Measurements from ENCODE around the gene UQCC3. TPM values are rescaled to one million over a fixed set of nuclear protein-coding genes. Genes with fewer than 3 reads are reported as not detected.

The UQCC3 gene
- total and polyA plus RNA-seq, 2 of the 13 experiments (the other 11 are each of a cell fraction or from before 2014, with no cell fraction given) = 7.7 to 16.0 TPM

DNA sequence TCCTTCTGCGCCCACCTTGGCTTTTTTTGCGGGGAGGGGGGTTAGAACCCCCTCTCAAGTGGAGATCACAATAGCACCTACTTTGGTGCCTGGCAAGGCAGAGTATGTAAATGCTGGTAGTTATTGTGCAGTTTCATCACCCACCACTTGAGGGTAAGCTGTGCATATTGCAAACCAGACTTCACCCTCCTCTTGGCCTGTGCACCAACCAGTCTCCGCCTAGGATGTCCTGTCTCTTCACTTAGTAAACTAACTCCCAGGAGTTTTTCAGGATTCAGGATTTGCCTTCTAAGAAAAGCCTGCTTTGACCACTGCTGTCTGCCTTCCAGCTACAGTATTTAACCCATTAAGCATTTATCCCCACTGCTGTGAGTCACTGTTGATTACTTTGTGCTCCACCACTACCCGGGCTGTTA is 9.4 kb downstream of the UQCC3 start (continued):
- peak; percentile 49 for TF ChIP-seq XRCC5 (optimal IDR thresholded peaks at IDR 0.05; ENCODE audit: low read length)
- TF ChIP-seq RXRB (CRISPR knock-in tag; IDR thresholded peaks at IDR 0.05; ENCODE audit: borderline replicate concordance) = 0 out of 2 replicates have a peak, but pooled peaks have one; percentile 33
- TF ChIP-seq, protein P1, sequence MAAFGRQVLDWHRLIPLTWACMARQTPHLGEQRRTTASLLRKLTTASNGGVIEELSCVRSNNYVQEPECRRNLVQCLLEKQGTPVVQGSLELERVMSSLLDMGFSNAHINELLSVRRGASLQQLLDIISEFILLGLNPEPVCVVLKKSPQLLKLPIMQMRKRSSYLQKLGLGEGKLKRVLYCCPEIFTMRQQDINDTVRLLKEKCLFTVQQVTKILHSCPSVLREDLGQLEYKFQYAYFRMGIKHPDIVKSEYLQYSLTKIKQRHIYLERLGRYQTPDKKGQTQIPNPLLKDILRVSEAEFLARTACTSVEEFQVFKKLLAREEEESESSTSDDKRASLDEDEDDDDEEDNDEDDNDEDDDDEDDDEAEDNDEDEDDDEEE (CRISPR knock-in tag; IDR thresholded peaks at IDR 0.05) = 0 out of 2 replicates have a peak, but pooled peaks have one; percentile 24
- TF ChIP-seq, protein P2, sequence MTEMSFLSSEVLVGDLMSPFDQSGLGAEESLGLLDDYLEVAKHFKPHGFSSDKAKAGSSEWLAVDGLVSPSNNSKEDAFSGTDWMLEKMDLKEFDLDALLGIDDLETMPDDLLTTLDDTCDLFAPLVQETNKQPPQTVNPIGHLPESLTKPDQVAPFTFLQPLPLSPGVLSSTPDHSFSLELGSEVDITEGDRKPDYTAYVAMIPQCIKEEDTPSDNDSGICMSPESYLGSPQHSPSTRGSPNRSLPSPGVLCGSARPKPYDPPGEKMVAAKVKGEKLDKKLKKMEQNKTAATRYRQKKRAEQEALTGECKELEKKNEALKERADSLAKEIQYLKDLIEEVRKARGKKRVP (CRISPR knock-in tag; IDR thresholded peaks at IDR 0.05) = peak in 1 of 2 experiments; percentile 18; a peak in 1 of 4 replicates
- TF ChIP-seq SAP130 (CRISPR knock-in tag; IDR thresholded peaks at IDR 0.05; ENCODE audit: low read depth) = peak; percentile 68
- peak; percentile 63 for TF ChIP-seq TEAD3 (CRISPR knock-in tag; optimal IDR thresholded peaks at IDR 0.05; ENCODE audit: borderline replicate concordance)
- peak; percentile 80 for TF ChIP-seq ZNF652 (CRISPR knock-in tag; IDR thresholded peaks at IDR 0.05; ENCODE audit: borderline replicate concordance, low read depth)
- TF ChIP-seq ZNF605 (CRISPR knock-in tag; IDR thresholded peaks at IDR 0.05) = peak; percentile 54; the same call in 1 of the 2 replicates
- TF ChIP-seq, protein P3, sequence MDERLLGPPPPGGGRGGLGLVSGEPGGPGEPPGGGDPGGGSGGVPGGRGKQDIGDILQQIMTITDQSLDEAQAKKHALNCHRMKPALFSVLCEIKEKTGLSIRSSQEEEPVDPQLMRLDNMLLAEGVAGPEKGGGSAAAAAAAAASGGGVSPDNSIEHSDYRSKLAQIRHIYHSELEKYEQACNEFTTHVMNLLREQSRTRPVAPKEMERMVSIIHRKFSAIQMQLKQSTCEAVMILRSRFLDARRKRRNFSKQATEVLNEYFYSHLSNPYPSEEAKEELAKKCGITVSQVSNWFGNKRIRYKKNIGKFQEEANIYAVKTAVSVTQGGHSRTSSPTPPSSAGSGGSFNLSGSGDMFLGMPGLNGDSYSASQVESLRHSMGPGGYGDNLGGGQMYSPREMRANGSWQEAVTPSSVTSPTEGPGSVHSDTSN (CRISPR knock-in tag; IDR thresholded peaks at IDR 0.05) = no peak
- TF ChIP-seq, protein P4, sequence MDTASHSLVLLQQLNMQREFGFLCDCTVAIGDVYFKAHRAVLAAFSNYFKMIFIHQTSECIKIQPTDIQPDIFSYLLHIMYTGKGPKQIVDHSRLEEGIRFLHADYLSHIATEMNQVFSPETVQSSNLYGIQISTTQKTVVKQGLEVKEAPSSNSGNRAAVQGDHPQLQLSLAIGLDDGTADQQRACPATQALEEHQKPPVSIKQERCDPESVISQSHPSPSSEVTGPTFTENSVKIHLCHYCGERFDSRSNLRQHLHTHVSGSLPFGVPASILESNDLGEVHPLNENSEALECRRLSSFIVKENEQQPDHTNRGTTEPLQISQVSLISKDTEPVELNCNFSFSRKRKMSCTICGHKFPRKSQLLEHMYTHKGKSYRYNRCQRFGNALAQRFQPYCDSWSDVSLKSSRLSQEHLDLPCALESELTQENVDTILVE (CRISPR knock-in tag; IDR thresholded peaks at IDR 0.05) = no peak
- TF ChIP-seq, protein P5, sequence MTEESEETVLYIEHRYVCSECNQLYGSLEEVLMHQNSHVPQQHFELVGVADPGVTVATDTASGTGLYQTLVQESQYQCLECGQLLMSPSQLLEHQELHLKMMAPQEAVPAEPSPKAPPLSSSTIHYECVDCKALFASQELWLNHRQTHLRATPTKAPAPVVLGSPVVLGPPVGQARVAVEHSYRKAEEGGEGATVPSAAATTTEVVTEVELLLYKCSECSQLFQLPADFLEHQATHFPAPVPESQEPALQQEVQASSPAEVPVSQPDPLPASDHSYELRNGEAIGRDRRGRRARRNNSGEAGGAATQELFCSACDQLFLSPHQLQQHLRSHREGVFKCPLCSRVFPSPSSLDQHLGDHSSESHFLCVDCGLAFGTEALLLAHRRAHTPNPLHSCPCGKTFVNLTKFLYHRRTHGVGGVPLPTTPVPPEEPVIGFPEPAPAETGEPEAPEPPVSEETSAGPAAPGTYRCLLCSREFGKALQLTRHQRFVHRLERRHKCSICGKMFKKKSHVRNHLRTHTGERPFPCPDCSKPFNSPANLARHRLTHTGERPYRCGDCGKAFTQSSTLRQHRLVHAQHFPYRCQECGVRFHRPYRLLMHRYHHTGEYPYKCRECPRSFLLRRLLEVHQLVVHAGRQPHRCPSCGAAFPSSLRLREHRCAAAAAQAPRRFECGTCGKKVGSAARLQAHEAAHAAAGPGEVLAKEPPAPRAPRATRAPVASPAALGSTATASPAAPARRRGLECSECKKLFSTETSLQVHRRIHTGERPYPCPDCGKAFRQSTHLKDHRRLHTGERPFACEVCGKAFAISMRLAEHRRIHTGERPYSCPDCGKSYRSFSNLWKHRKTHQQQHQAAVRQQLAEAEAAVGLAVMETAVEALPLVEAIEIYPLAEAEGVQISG (CRISPR knock-in tag; IDR thresholded peaks at IDR 0.05) = peak; percentile 66
- no peak for TF ChIP-seq MIXL1 (CRISPR knock-in tag; IDR thresholded peaks at IDR 0.05)
- TF ChIP-seq, protein P6, sequence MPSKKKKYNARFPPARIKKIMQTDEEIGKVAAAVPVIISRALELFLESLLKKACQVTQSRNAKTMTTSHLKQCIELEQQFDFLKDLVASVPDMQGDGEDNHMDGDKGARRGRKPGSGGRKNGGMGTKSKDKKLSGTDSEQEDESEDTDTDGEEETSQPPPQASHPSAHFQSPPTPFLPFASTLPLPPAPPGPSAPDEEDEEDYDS (CRISPR knock-in tag; IDR thresholded peaks at IDR 0.05) = peak; percentile 15; the same call in 1 of the 2 replicates
- 0 out of 2 replicates have a peak, but pooled peaks have one; percentile 15 for TF ChIP-seq HNF4A (CRISPR knock-in tag; IDR thresholded peaks at IDR 0.05)
- TF ChIP-seq STAG1 (CRISPR knock-in tag; IDR thresholded peaks at IDR 0.05) = peak; percentile 73
- no peak for TF ChIP-seq ZNF790 (CRISPR knock-in tag; IDR thresholded peaks at IDR 0.05; ENCODE audit: borderline replicate concordance)
- peak; percentile 44; the same call in 1 of the 2 replicates for TF ChIP-seq ZFY (CRISPR knock-in tag; IDR thresholded peaks at IDR 0.05)
- 0 out of 2 replicates have a peak, but pooled peaks have one; percentile 27 for TF ChIP-seq HMG20A (CRISPR knock-in tag; IDR thresholded peaks at IDR 0.05; ENCODE audit: borderline replicate concordance)
- TF ChIP-seq, protein P7, sequence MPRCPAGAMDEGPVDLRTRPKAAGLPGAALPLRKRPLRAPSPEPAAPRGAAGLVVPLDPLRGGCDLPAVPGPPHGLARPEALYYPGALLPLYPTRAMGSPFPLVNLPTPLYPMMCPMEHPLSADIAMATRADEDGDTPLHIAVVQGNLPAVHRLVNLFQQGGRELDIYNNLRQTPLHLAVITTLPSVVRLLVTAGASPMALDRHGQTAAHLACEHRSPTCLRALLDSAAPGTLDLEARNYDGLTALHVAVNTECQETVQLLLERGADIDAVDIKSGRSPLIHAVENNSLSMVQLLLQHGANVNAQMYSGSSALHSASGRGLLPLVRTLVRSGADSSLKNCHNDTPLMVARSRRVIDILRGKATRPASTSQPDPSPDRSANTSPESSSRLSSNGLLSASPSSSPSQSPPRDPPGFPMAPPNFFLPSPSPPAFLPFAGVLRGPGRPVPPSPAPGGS (CRISPR knock-in tag; IDR thresholded peaks at IDR 0.05) = no peak
- TF ChIP-seq EED (CRISPR knock-in tag; IDR thresholded peaks at IDR 0.05) = no peak
- peak; percentile 42; the same call in 1 of the 2 replicates for TF ChIP-seq ZFP37 (CRISPR knock-in tag; IDR thresholded peaks at IDR 0.05; ENCODE audit: borderline replicate concordance)
- TF ChIP-seq SALL1 (CRISPR knock-in tag; IDR thresholded peaks at IDR 0.05) = peak; percentile 23; the same call in 1 of the 2 replicates
